ENCODE data around the gene GPR78. TPM values are rescaled to one million over a fixed set of nuclear protein-coding genes. Genes with fewer than 3 reads are reported as not detected.
A peak's percentile ranks its signal among the peaks of the same experiment; 100 is the strongest.

Gene GPR78
- total and polyA plus RNA-seq, 2 of the 8 experiments (the other 6 are each of a cell fraction or from before 2014, with no cell fraction given): 1.0 to 3.0 TPM

GRCh38 chr4:8549352-8549931 lies 30.8 kb upstream of the GPR78 start:
- TF ChIP-seq NRF1 (IDR thresholded peaks at IDR 0.05; ENCODE audit: low read depth, low read length) (no peak), ATF2 (IDR thresholded peaks at IDR 0.05; ENCODE audit: low read length) (no peak), CHD1 (IDR thresholded peaks at IDR 0.05; ENCODE audit: low read depth, low read length) (no peak), TCF12 (IDR thresholded peaks at IDR 0.05; ENCODE audit: low read depth, low read length) (no peak), MAX (IDR thresholded peaks at IDR 0.05) (no peak)
- Histone ChIP-seq H4K91ac (replicated peaks; ENCODE audit: insufficient read length, low read length) (no peak overlapping the region), H3K4me1 (replicated peaks in 1 of 4; ENCODE audit: control insufficient read depth in 3 of 4, insufficient read depth in 4 of 4, low read length in 3 of 4) (peaks cover 0 to 12% (median 3%) of the 10 kb centered on the region in 4 experiments; a peak in 5 of 7 replicates), H2BK120ac (replicated peaks; ENCODE audit: low read depth, low read length) (no peak overlapping the region), H3K4ac (replicated peaks; ENCODE audit: insufficient read length, low read depth, low read length) (no peak overlapping the region), H2BK5ac (ENCODE audit: low read depth, low read length) (peak overlapping the region; percentile 7; the same call in 1 of the 2 replicates), H3K23me2 (ENCODE audit: low read depth, low read length) (no peaks in the 10 kb centered on the region), H3K14ac (ENCODE audit: insufficient read length) (no peak overlapping the region), H4K20me1 (replicated peaks in 1 of 2; ENCODE audit: control insufficient read depth in 1 of 2, insufficient read depth in 2 of 2, low read length in 2 of 2) (no peaks in the 10 kb centered on the region), H3K79me1 (ENCODE audit: low read depth, low read length) (no peaks in the 10 kb centered on the region), H2BK12ac (ENCODE audit: low read depth, low read length) (peak overlapping the region; percentile 2; the same call in 1 of the 2 replicates), H2BK15ac (ENCODE audit: low read length) (peak overlapping the region; percentile 81; the same call in 1 of the 2 replicates), H3K4me3 (ENCODE audit: extremely low read depth in 1 of 4, insufficient read depth in 2 of 4, low read depth in 3 of 4, low read length in 4 of 4) (no peak overlapping the region), H2BK20ac (ENCODE audit: low read length) (no peak overlapping the region), H3K27me3 (replicated peaks in 1 of 4; ENCODE audit: control insufficient read depth in 3 of 4, extremely low read depth in 1 of 4, insufficient read depth in 3 of 4, low read length in 3 of 4) (no peaks in the 10 kb centered on the region; a peak in 1 of 7 replicates), H3K18ac (ENCODE audit: extremely low read depth, low read length) (no peak overlapping the region), H4K5ac (ENCODE audit: insufficient read length, low read depth, low read length) (no peak overlapping the region), H3K27ac (ENCODE audit: low read depth, low read length) (no peak overlapping the region), H3K56ac (replicated peaks; ENCODE audit: insufficient read length, low read depth, low read length) (no peak overlapping the region), H3K36me3 (ENCODE audit: control insufficient read depth in 2 of 4, insufficient read depth in 4 of 4, low read length in 3 of 4) (no peaks in the 10 kb centered on the region), H3K9ac (replicated peaks in 1 of 4; ENCODE audit: extremely low read depth in 1 of 4, low read depth in 3 of 4, low read length in 3 of 4) (no peak overlapping the region), H3K23ac (ENCODE audit: insufficient read length) (no peak overlapping the region), H4K8ac (ENCODE audit: extremely low read depth, insufficient read depth, low read length) (no peak overlapping the region), H2AFZ (ENCODE audit: low read length) (no peak overlapping the region), H3K4me2 (ENCODE audit: insufficient read depth in 1 of 2, low read depth in 2 of 2, low read length in 2 of 2) (no peak overlapping the region), H3K79me2 (ENCODE audit: control insufficient read depth in 1 of 2, insufficient read depth in 2 of 2, low read length in 2 of 2) (no peaks in the 10 kb centered on the region), H2AK5ac (ENCODE audit: low read depth, low read length) (no peak overlapping the region), H3K9me3 (ENCODE audit: insufficient read depth in 2 of 2, low read depth in 1 of 2, low read length in 1 of 2) (no peaks in the 10 kb centered on the region)
- DNase-seq (ENCODE audit: low read depth in 1 of 2, low spot score in 2 of 2) (no peak), FAIRE-seq (no peak)
- 92% methylated on average over 11 of the region's 11 CpGs; no CpG with 5 or more reads in 1 of the 2 experiments for WGBS, 2 experiments (ENCODE audit: extremely low coverage in 1 of 2, insufficient coverage in 1 of 2, insufficient read length in 1 of 2, insufficient replicate concordance in 2 of 2, low coverage in 1 of 2, low lambda C conversion rate in 2 of 2, missing lambda C conversion rate in 1 of 2)
- ChIA-PET POLR2A (ENCODE audit: partially characterized antibody) (interaction anchor here (0.7 to 2.3 kb wide), 5 partner anchors 9 to 121 kb away, joined by 3 to 5 read pairs (median 3); no protein-coding TSS in a partner anchor), CTCF (ENCODE audit: partially characterized antibody) (interaction anchor here (0.7 to 14.7 kb wide), 17 partner anchors 8 to 144 kb away, joined by 3 to 237 read pairs (median 4); partner anchors contain the start of gene CPZ)

Data from H1 (cell line).